ENCODE measurements around the gene KRTAP10-1.

Gene KRTAP10-1

GRCh38 chr21:44490405-44490804, 49.6 kb downstream of the KRTAP10-1 start:
- Histone ChIP-seq H3K27me3 (ENCODE audit: insufficient read depth, low read length) (peaks cover 22% of the 10 kb centered on the region; the same call in 1 of the 2 replicates), H2AFZ (ENCODE audit: low read length) (no peak overlapping the region), H3K36me3 (ENCODE audit: insufficient read depth, low read length) (no peaks in the 10 kb centered on the region; the same call in 1 of the 2 replicates), H3K9ac (ENCODE audit: low read length) (no peak overlapping the region), H3K9me2 (ENCODE audit: low read depth, low read length) (no peaks in the 10 kb centered on the region), H4K20me1 (ENCODE audit: insufficient read depth, low read length) (no peaks in the 10 kb centered on the region), H3K9me3 (ENCODE audit: low read length) (0 out of 2 replicates have a peak, but pooled peaks cover 8% of the 10 kb centered on the region), H3K4me2 (ENCODE audit: low read length) (no peak overlapping the region), H3F3A (ENCODE audit: insufficient read depth, low read length) (no peaks in the 10 kb centered on the region), H3K27ac (ENCODE audit: low read depth, low read length, poor library complexity, severe bottlenecking) (no peak overlapping the region), H3K79me2 (ENCODE audit: insufficient read depth, low read length) (no peaks in the 10 kb centered on the region), H3K4me1 (ENCODE audit: insufficient read depth, low read length, severe bottlenecking) (no peaks in the 10 kb centered on the region), H3K4me3 (ENCODE audit: low read depth, low read length, poor library complexity, severe bottlenecking) (no peak overlapping the region)
- TF ChIP-seq CTCF (IDR thresholded peaks at IDR 0.05; ENCODE audit: low read length), result no peak
- no peak for TF ChIP-seq EZH2 (IDR thresholded peaks at IDR 0.05; ENCODE audit: borderline replicate concordance, low read length)

DNA sequence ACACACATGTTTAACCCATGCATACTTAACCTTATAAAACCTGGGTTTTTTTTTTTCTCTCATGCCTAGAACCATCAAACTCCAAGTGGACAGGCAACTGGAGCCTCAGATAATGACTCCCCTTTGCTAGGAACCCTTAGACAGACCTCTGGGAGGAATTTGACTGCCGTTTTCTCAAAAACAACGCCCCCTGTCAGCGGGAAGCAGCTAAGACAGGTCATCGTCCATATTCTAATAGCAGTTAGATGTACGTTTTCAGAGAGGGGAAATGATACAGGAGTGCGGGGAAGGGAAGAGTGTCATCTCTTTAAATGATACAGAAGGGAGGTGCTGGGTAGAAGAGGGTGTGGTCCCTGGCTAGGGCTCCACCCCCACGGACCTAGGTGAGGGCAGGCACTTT, 50.0 kb downstream of the KRTAP10-1 start:
- Histone ChIP-seq H3K36me3 (ENCODE audit: insufficient read depth, low read length) (no peaks in the 10 kb centered on the region; the same call in 1 of the 2 replicates), H3K4me3 (ENCODE audit: low read depth, low read length, poor library complexity, severe bottlenecking) (no peak overlapping the region), H3F3A (ENCODE audit: insufficient read depth, low read length) (no peaks in the 10 kb centered on the region), H3K9me3 (ENCODE audit: low read length) (0 out of 2 replicates have a peak, but pooled peaks cover 8% of the 10 kb centered on the region), H3K4me2 (ENCODE audit: low read length) (no peak overlapping the region), H3K79me2 (ENCODE audit: insufficient read depth, low read length) (no peaks in the 10 kb centered on the region), H3K9ac (ENCODE audit: low read length) (no peak overlapping the region), H3K9me2 (ENCODE audit: low read depth, low read length) (no peaks in the 10 kb centered on the region), H3K4me1 (ENCODE audit: insufficient read depth, low read length, severe bottlenecking) (no peaks in the 10 kb centered on the region), H3K27me3 (ENCODE audit: insufficient read depth, low read length) (peaks cover 21% of the 10 kb centered on the region; the same call in 1 of the 2 replicates), H4K20me1 (ENCODE audit: insufficient read depth, low read length) (no peaks in the 10 kb centered on the region), H2AFZ (ENCODE audit: low read length) (no peak overlapping the region), H3K27ac (ENCODE audit: low read depth, low read length, poor library complexity, severe bottlenecking) (no peak overlapping the region)
- TF ChIP-seq EZH2 (IDR thresholded peaks at IDR 0.05; ENCODE audit: borderline replicate concordance, low read length) (no peak), CTCF (IDR thresholded peaks at IDR 0.05; ENCODE audit: low read length) (peak; percentile 32)

Data from OCI-LY1 (cell line).